Central memory CD4-positive, alpha-beta T cell (primary cell): ENCODE results near the gene ZDHHC14.

ENCODE experiments used
- DNase-seq: peaks from one replicate; pipeline ENCODE4 v3.0.0; 2022

The ZDHHC14 gene

GRCh38 chr6:157471077-157471686, 90.2 kb downstream of the ZDHHC14 start:
- no peak for DNase-seq

DNA sequence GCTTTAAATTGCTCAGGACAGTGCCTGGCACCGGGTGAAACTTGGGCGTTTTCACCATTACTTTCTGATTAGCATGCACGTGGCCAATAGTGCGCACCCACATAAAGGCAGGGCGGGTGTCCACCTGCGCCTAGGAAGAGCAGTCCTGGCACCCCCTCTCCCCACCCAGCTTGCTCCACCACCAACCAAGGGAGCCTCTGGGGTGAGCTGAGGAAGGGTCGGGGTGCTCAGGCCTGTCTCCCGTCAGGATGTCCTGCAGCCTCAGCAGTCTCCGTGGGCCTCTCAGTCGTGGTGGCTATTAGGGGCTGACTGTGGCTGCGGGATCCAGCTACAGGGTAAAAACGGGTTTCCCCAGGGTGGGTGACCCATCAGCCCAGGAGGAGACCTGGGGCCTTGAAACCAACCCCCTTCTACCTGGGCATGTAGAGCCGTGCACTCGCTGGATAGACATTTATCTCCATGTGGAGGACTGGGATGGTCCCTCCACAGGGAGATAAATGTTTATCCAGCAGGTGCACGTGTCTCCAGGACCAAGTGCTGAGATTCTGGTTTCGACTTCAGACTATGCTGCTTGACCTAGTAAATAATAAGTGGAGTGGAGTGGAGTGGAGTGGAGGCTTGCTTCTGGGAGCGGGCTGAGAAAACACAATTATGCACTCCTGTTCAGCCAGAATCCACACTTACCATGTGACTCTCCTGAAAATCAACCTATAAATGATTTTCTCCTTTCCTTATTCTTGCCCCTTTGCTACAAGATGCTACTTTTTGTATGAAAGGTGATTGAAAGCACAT, 91.1 kb downstream of the ZDHHC14 start:
- no peak for DNase-seq

DNA sequence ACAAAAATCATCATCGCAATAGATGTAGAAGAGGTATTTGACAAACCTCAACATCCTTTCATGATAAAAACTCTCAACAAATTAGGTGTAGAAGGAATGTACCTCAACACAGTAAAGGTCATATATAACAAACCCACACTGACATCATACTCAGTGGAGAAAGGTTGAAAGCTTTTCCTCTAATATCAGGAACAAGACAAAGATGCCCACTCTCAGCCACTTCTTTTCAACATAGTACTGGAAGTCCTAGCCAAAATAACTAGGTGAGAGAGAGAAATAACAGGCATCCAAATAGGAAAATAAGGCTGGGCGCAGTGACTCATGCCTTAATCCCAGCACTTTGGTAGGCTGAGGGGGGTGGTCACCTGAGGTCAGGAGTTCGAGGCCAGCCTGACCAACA, 95.8 kb downstream of the ZDHHC14 start:
- DNase-seq: no peak

DNA sequence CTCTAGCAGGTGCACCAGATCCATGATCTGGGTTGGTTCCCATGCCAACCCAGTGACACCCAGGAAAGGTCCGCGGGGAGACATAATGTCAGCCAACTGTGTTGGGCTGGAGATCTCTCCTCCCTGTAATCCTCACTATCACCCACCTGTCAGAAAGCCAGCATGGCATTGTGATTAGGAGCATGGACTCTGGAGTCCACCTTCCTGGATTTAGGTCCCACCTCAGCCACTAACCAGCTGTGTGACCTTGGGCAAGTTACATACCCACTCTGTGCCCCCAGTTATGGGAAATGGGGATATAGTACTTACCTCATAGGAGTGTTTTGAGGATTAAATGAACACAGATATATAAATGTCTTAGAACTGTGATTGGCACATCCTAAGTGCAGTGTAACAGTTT, 97.9 kb downstream of the ZDHHC14 start:
- DNase-seq: no peak

DNA sequence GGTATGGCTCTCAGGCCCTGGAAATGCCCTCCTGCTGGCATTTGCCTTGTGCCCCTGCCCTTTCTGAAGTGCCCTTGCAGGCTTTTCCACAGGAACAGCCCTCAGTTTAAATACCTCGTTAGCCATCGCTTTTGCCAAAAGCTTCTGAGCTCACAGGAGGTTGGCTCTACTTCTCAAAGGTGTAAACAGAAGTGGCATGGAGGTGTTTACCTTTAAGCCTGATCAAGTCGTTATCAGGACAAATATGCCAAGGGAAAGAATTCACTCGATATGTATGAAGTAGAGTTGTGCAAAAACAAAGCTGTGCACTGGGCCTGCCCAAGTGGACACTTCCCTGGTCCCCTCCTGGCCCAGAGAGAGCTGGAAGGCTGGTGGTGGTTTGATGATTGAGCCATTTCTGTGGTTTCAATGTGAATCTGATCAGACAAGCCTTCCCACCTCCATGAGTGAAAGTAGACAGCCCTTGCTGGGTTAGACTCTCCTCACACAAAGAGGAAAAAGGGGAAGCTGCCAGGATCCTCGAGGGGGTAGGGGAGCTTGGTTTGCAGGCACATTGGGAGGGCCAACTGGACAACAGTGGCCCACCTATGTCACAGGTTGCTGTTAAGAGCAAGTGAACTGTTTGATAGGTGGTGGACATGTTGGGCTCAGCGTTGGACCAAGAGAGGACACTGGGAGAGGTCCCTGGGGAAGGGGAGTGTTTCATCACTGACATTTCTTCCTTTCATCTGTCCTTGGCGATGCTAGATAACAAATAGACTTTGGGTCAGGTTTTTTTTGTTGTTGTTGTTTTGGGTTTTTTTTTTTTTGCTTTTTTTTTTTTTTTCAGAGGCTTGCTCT, 98.7 kb downstream of the ZDHHC14 start:
- DNase-seq: no peak

- DNase-seq: no peak
Measured at GRCh38 chr6:157481189-157481864, 100.3 kb downstream of the ZDHHC14 start.

DNA sequence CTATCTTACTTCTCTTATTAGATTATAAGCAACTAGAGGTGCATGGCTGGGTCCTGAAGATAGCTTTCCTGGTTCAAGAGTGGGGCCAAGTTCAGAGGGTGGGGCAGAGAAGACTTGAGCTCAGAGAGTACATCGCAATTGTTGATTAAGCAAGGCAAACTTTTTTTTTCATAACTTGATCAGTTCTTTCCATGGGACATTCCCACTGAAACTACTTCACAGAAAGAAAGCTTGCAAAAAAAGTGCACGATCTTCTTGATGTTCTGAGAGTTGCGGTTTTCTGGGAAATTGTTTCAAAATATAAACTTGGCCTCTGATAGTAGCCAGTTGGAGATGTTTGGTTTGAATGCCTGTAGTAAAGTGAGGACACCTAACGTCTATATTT, 100.9 kb downstream of the ZDHHC14 start:
- DNase-seq: no peak

DNA sequence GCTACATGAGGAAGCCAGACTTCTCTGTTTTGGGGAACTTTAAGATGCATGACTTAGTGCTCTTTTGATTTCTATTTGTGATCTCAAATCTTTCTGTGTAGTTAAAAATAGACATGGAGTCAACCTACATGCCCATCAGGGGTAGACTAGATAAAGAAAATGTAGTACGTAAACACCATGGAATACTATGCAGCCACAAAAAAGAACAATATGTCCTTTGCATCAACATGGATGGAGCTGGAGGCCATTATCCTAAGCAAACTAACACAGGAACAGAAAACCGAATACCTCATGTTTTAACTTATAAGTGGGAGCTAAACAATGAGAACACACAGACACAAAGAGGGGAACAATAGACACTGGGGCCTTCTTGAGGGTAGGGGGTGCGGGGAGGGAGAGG, 102.8 kb downstream of the ZDHHC14 start:
- DNase-seq: no peak

- no peak for DNase-seq
Measured at GRCh38 chr6:157484181-157484580, 103.2 kb downstream of the ZDHHC14 start.

DNA sequence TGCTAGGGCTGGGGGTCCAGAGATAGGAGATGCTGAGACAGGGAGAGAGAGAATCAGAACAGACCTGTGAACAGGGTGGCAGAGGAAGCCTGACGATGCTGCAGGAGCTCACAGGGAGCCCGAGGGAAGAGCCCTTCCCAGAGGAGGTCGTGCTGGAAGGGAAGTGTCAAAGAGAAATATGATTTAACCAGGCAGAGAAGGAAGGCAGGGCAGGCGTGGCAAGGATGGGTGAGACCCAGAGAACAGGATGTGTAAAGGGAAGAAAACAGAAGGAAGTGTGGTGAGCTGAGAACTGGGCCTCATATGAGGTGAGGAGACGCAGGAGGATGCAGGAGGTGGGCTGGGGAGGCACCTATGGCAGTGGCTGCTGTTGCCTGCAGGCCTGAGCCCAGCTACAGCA, 105.6 kb downstream of the ZDHHC14 start:
- peak; percentile 9 for DNase-seq

DNA sequence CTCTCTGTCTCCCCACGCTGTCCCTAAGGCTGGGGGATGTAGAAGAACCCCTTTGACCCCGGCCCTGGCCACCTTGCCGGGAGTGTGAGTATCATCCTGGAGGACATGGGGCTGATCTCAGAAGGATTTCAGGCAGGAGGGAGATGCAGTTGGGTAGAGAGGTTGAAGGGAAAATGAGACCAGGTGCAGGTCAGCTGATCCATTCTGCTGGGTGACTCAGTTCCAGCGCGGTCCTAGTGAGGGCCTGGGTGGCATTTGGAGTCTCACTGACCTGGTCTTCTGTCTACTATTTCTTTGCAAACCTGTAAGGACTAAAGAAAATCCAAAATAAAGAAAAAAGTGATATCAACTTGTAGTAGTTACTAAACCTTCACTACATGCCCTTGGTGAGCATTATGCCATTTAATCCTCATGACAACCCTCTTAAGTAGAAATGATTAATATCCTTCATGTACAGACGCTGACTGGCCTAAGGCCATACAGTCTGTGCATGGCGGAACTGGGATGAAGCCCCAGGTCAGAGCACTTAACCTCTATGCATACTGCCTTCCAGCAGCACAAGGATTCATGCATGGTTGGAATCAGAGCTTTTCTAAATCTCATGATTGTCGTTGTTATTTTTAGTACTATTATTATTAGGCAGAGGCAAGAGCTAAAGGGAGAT, 106.3 kb downstream of the ZDHHC14 start:
- DNase-seq: no peak

DNA sequence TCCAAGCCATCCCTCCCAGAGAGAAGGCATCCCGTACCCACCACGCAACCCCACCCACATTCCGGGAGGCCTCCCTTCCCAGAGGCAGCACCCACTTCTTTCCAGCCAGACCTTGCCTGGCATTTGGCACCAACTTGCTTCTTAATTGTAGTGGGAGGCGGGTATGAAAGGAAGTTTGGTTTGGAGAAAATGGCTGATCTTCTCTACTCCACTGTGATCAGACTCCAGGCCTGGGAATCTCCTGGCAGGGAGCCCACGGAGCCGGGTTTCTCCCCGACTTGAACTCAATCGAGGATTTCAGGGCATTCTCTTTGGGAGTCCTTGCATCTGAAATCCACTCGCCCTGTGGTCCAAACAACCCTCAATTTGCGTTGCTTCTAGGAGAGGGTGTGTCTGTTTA, 107.1 kb downstream of the ZDHHC14 start:
- no peak for DNase-seq

DNA sequence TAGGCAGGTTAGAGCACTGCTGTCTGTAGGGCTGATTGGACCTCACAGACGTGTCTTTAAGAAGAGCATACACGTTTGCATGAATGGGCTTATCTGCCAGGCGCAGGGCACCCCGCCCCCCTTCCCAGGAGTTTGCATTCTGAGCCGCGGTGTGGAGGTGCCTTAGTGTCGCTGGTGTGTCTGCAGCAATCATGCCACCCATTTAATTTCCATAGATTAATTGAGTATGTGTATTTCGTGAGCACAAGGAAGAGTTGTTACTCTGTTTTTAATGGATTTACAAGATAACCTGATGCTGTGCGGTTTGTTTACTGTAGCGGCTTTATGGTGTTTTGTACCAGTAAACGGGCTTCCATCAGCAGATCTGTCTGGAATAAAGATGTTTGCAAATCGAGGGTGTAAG, 107.7 kb downstream of the ZDHHC14 start:
- no peak for DNase-seq

GRCh38 chr6:157490611-157491269, 109.8 kb downstream of the ZDHHC14 start:
- no peak for DNase-seq

DNA sequence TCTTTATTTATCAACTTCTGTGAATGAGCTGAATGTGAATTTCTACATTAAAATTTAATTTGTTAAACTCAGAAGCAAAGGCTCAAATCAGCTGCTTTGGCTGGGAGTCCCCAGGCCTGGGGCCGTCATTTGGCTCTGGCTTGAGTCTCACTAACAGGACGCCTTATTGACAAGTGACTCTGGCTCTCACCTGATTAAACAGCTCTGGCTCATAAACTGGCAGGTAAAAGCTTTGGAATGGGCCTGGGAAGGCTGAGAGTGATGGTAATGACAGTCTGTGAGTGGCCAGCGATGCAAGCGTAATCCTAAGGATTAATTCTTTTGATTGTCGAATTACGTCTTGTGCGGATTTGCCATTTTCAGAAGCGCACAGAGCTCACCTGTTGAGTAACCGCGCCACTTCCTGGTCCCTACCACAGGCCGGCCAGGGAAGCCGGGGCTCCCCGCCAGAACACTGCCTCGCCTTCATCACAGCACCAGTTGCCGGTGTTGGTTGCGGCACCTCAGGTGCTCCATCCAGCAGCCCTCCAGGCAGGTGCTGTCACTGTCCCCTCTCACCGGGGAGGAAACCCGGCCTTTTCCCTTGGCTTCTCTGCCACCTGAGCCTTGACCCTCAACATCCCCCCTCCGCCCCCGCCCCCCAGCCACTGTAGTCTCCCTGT, 110.7 kb downstream of the ZDHHC14 start:
- no peak for DNase-seq

- DNase-seq: no peak
Measured at GRCh38 chr6:157492249-157492648, 111.3 kb downstream of the ZDHHC14 start.

- DNase-seq: no peak
Measured at GRCh38 chr6:157492741-157493140, 111.8 kb downstream of the ZDHHC14 start.

DNA sequence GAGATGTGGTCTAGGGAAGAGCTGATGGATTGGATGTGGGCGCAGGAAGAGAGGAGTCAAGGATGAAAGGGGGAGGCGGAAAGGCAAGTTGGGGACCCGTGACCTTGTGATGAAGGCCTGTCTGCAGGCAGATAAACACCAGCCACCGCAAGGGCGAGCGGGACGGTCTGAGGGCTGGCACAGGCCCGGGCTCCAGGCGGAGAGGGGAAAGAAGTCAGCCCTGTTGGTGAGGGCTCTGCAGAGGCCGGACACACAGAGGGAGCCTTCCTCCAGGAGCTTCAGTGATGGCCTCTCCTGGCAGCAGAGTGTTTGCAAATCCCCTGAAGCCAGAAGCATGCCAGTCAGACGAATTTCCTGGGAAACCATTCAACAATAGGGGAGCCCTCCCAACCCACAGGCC, 112.2 kb downstream of the ZDHHC14 start:
- DNase-seq: no peak

- DNase-seq: no peak
Measured at GRCh38 chr6:157493576-157493975, 112.6 kb downstream of the ZDHHC14 start.

GRCh38 chr6:157494132-157494710, 113.2 kb downstream of the ZDHHC14 start:
- DNase-seq: no peak

GRCh38 chr6:157496534-157497095, 115.6 kb downstream of the ZDHHC14 start:
- no peak for DNase-seq
